Measurements from ENCODE around the gene BRD3. TPM values are rescaled to one million over a fixed set of nuclear protein-coding genes. Genes with fewer than 3 reads are reported as not detected.

Gene BRD3
- total RNA-seq, 2 experiments from 2014 or later = 42.1 to 45.2 TPM

GRCh38 chr9:133980864-133981588 is 86.8 kb downstream of the BRD3 start:
- CTCF ChIA-PET = interaction anchor here (1.2 kb wide), 1 partner anchor 13 kb away, joined by 3 read pairs; no protein-coding TSS in a partner anchor

More at GRCh38 chr9:133980864-133981588, 86.8 kb downstream of the BRD3 start:
- Mint-ChIP-seq H3K9me3 (ENCODE audit: insufficient read depth) (no peaks in the 10 kb centered on the region), H3K4me1 (ENCODE audit: low read depth) (no peaks in the 10 kb centered on the region), H3K27ac (no peak overlapping the region), H3K27me3 (ENCODE audit: low read depth) (no peaks in the 10 kb centered on the region), H3K4me3 (no peak overlapping the region), H3K36me3 (ENCODE audit: low read depth) (no peaks in the 10 kb centered on the region)
- ATAC-seq (no peak), DNase-seq (no peak)
- POLR2A ChIA-PET = no interaction called here

Other genes starting within 250 kb of the BRD3 start
- gene VAV2, start 75.7 kb downstream of the BRD3 start, total RNA-seq = 10 to 100 TPM; 10.1 to 10.3 TPM
- 10 to 100 TPM; 13.5 to 16.0 TPM for gene BRD3OS, start 42.5 kb downstream of the BRD3 start, total RNA-seq
- gene WDR5, start 68.1 kb upstream of the BRD3 start, total RNA-seq = 10 to 100 TPM; 43.6 to 47.8 TPM
- 10 to 100 TPM; 13.7 to 50.1 TPM for gene RNU6ATAC, start 96.5 kb upstream of the BRD3 start, total RNA-seq